OCI-LY3 (cell line): ENCODE data around the gene APOBEC3B.

ENCODE experiments used
- CTCF ChIP-seq: fragments of 200-600, 300-600 bp; sonication (generic); IDR thresholded peaks from 2 replicates; pipeline ENCODE4 v1.5.1; 2014; ENCODE audit warnings: antibody characterized with exemption, low read length, low read depth
- EZH2phosphoT487 ChIP-seq: fragments of 200-600 bp; shearing (Covaris generic); IDR thresholded peaks from 2 replicates; pipeline ENCODE4 v1.6.1; 2018; ENCODE audit warnings: antibody characterized with exemption, mixed run types, low read depth

GRCh38 chr22:38951734-38952133, 30.4 kb upstream of the APOBEC3B start:
- no peak for TF ChIP-seq CTCF
- no peak for TF ChIP-seq EZH2phosphoT487
